GM12875 (cell line): ENCODE data around the gene FGFR3.

Experiments used
- H3K4me3 ChIP-seq: one replicate; pipeline ENCODE4 v1.5.1; 2011; ENCODE audit warnings: low read depth, low read length, control low read depth
- CTCF ChIP-seq: IDR thresholded peaks from 2 replicates; pipeline ENCODE4 v1.5.1; 2011; ENCODE audit warnings: low read depth, mild to moderate bottlenecking, control low read depth, inconsistent platforms, low read length, moderate library complexity, borderline replicate concordance; ENCODE audit not compliant: insufficient read depth

Gene FGFR3

GRCh38 chr4:1760521-1761071 is 32.5 kb upstream of the FGFR3 start:
- no peak for TF ChIP-seq CTCF
- H3K4me3 ChIP-seq, result no peak overlapping the region

- no peak overlapping the region for H3K4me3 ChIP-seq
- no peak for TF ChIP-seq CTCF
These were observed 31.9 kb upstream of the FGFR3 start for GRCh38 chr4:1761130-1761689.

- H3K4me3 ChIP-seq, result no peak overlapping the region
- no peak for TF ChIP-seq CTCF
These were observed 30.7 kb upstream of the FGFR3 start for GRCh38 chr4:1762264-1763010.

GRCh38 chr4:1763070-1763549 is 30.0 kb upstream of the FGFR3 start:
- no peak for TF ChIP-seq CTCF
- H3K4me3 ChIP-seq, result no peak overlapping the region

GRCh38 chr4:1763550-1764080 is 29.5 kb upstream of the FGFR3 start:
- no peak overlapping the region for H3K4me3 ChIP-seq
- no peak for TF ChIP-seq CTCF

GRCh38 chr4:1764670-1765069 is 28.4 kb upstream of the FGFR3 start:
- no peak for TF ChIP-seq CTCF
- no peak overlapping the region for H3K4me3 ChIP-seq
